MM.1S (cell line): ENCODE data around the gene BRD3OS.

Experiments used
- CTCF ChIP-seq: fragments of 300-600 bp; sonication (generic); IDR thresholded peaks from 2 replicates; pipeline ENCODE4 v1.5.1; 2016; ENCODE audit warnings: antibody characterized with exemption, low read length, mixed read lengths
- EZH2 ChIP-seq: fragments of 300-600 bp; sonication (generic); optimal IDR thresholded peaks from 2 replicates; pipeline ENCODE3; 2017; ENCODE audit warnings: low read depth, mild to moderate bottlenecking, antibody characterized with exemption, low read length, mixed read lengths

GRCh38 chr9:134058716-134059115, 33.4 kb downstream of the BRD3OS start:
- TF ChIP-seq CTCF (no peak), EZH2 (no peak)
